HL-60 (cell line): ENCODE data around the gene HAL.

Experiments used
- DNase-seq, 2 experiments: peaks; one replicate each; pipeline ENCODE4 v3.0.0-alpha.2; 2010 to 2020; ENCODE audit warnings: low read depth in 1 of 2, low spot score in 1 of 2
- H3K27ac ChIP-seq: fragments of 250-450 bp; sonication (Bioruptor Pico); replicated peaks from 2 replicates; pipeline ENCODE4 v1.5.1; 2020; ENCODE audit warnings: mild to moderate bottlenecking, moderate library complexity
- H3K27me3 ChIP-seq: fragments of 250-450 bp; sonication (Bioruptor Pico); 2 replicates; pipeline ENCODE4 v1.5.1; 2021; ENCODE audit warnings: mild to moderate bottlenecking, moderate library complexity; ENCODE audit not compliant: insufficient read depth, poor library complexity, severe bottlenecking
- H3K4me3 ChIP-seq: replicated peaks from 2 replicates; pipeline ENCODE4 v1.5.1; 2011; ENCODE audit warnings: mild to moderate bottlenecking, control low read depth, low read length; ENCODE audit not compliant: insufficient read depth
- CTCF ChIP-seq: IDR thresholded peaks from one replicate; pipeline ENCODE4 v1.5.1; 2011; ENCODE audit warnings: low read length, control low read depth, inconsistent platforms; ENCODE audit not compliant: insufficient read depth
- GABPA ChIP-seq: IDR thresholded peaks from 2 replicates; pipeline ENCODE4 v1.6.1; 2012; ENCODE audit warnings: low read depth
- POLR2AphosphoS5 ChIP-seq: IDR thresholded peaks from 2 replicates; pipeline ENCODE4 v1.6.1; 2012; ENCODE audit warnings: low read depth
- SPI1 ChIP-seq: IDR thresholded peaks from 2 replicates; pipeline ENCODE4 v1.6.1; 2012; ENCODE audit warnings: low read depth, mild to moderate bottlenecking, borderline replicate concordance
- TF ChIP-seq, protein P1 (sequence below): IDR thresholded peaks from 2 replicates; pipeline ENCODE4 v1.6.1; 2012; ENCODE audit warnings: low read depth; ENCODE audit not compliant: insufficient replicate concordance

The HAL gene

DNA sequence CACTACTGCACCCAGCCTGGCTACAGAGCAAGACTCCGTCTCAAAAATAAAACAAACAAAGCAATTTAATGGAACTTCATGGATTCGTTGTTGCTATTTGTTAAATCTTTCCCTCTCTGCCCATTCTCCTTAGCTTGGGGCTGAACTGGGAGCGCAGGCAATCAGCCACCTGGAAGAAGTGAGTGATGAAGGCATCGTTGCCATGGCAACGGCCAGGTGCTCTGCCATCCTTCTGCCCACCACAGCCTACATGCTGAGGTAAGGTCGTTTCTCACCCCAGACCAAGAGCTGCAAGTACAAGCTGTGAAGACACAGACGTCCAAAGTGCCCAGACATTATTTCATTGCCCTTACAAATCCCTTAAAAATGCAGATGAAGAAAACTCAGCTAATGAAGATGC lies 33.9 kb downstream of the HAL start:
- no peak for TF ChIP-seq POLR2AphosphoS5
- TF ChIP-seq SPI1 = no peak
- TF ChIP-seq, protein P1, sequence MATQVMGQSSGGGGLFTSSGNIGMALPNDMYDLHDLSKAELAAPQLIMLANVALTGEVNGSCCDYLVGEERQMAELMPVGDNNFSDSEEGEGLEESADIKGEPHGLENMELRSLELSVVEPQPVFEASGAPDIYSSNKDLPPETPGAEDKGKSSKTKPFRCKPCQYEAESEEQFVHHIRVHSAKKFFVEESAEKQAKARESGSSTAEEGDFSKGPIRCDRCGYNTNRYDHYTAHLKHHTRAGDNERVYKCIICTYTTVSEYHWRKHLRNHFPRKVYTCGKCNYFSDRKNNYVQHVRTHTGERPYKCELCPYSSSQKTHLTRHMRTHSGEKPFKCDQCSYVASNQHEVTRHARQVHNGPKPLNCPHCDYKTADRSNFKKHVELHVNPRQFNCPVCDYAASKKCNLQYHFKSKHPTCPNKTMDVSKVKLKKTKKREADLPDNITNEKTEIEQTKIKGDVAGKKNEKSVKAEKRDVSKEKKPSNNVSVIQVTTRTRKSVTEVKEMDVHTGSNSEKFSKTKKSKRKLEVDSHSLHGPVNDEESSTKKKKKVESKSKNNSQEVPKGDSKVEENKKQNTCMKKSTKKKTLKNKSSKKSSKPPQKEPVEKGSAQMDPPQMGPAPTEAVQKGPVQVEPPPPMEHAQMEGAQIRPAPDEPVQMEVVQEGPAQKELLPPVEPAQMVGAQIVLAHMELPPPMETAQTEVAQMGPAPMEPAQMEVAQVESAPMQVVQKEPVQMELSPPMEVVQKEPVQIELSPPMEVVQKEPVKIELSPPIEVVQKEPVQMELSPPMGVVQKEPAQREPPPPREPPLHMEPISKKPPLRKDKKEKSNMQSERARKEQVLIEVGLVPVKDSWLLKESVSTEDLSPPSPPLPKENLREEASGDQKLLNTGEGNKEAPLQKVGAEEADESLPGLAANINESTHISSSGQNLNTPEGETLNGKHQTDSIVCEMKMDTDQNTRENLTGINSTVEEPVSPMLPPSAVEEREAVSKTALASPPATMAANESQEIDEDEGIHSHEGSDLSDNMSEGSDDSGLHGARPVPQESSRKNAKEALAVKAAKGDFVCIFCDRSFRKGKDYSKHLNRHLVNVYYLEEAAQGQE = no peak
- no peak for TF ChIP-seq GABPA
- no peak for TF ChIP-seq CTCF
- H3K27ac ChIP-seq = no peak overlapping the region
- no peak for DNase-seq
- H3K4me3 ChIP-seq = no peak overlapping the region
- H3K27me3 ChIP-seq = no peaks in the 10 kb centered on the region

DNA sequence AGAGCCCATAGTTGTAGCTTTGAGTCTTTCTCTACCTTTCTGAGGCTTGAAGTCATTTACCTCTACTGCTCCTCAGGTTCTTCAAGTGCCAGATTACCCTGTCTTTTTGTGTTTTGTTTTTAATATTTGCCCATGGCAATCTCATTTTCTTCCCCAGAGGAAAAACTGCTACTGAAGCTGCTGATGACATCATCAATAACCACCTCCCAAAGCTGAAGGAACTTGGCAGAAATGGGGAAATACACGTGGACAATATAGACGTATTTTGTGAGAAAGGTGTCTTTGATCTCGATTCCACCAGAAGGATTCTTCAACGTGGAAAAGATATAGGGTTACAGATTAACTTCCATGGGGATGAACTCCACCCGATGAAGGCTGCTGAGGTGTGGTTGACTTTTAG lies 35.9 kb downstream of the HAL start:
- no peak overlapping the region for H3K27ac ChIP-seq
- TF ChIP-seq CTCF = no peak
- TF ChIP-seq, protein P1 = no peak
- TF ChIP-seq GABPA = no peak
- TF ChIP-seq POLR2AphosphoS5 = no peak
- TF ChIP-seq SPI1 = no peak
- H3K27me3 ChIP-seq = no peaks in the 10 kb centered on the region
- DNase-seq = no peak
- no peak overlapping the region for H3K4me3 ChIP-seq

GRCh38 chr12:95959107-95959506 lies 37.0 kb downstream of the HAL start:
- Histone ChIP-seq H3K4me3 (no peak overlapping the region), H3K27me3 (no peaks in the 10 kb centered on the region), H3K27ac (no peak overlapping the region)
- no peak for DNase-seq
- no peak for TF ChIP-seq POLR2AphosphoS5

DNA sequence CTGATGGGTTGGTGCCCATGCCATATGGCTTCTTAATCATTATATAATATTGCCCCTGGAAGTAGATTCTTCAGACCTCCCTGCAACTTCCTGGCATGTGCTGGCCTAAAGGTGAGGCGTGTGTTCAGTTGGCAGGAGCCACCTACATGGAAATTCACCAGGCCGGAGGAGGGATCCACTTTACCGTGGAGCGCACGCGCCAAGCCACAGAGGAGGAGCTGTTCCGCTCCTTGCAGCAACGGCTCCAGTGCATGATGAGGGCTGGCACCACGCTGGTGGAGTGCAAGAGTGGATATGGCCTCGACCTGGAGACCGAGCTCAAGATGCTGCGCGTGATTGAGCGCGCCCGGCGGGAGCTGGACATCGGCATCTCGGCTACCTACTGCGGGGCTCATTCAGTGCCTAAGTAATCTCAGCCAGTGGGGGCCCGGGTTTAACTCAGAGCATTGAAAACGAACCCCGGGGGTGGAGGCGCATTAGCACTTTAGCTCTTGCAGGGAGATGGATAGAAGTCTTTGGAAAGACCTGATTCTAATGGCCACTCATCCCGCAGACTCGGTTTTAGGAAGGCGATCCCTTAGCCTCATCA lies 39.5 kb downstream of the HAL start:
- no peaks in the 10 kb centered on the region for H3K27me3 ChIP-seq
- H3K27ac ChIP-seq = no peak overlapping the region
- no peak for TF ChIP-seq POLR2AphosphoS5
- TF ChIP-seq, protein P1 = no peak
- TF ChIP-seq SPI1 = no peak
- no peak for TF ChIP-seq CTCF
- TF ChIP-seq GABPA = no peak
- H3K4me3 ChIP-seq = no peak overlapping the region
- no peak for DNase-seq
